HEK293T (cell line): ENCODE results near the gene CD151.

ENCODE experiments used
- CTCF ChIA-PET: fragments of 350-600 bp; formaldehyde crosslinking; extraction: SDS; loops from one replicate; lab custom pipeline; 2021; ENCODE audit warnings: antibody characterized with exemption, inconsistent platforms; lab: Yijun Ruan, JAX
- POLR2A ChIA-PET: fragments of 350-600 bp; formaldehyde crosslinking; extraction: SDS; loops from one replicate; lab custom pipeline; 2020; ENCODE audit warnings: antibody characterized with exemption, inconsistent platforms; lab: Yijun Ruan, JAX
- DNase-seq: peaks from one replicate; pipeline ENCODE4 v3.0.0; 2012; ENCODE audit warnings: mixed read lengths; ENCODE audit errors: extremely low spot score
- ARNT ChIP-seq: fragments of 450-650 bp; IDR thresholded peaks from 2 replicates; pipeline ENCODE4 v1.6.1; 2017; ENCODE audit warnings: mild to moderate bottlenecking
- BHLHE40 ChIP-seq: fragments of 450-650 bp; IDR thresholded peaks from 2 replicates; pipeline ENCODE4 v1.6.1; 2016; ENCODE audit warnings: mild to moderate bottlenecking, moderate library complexity, borderline replicate concordance
- CTBP1 ChIP-seq: fragments of 450-650 bp; IDR thresholded peaks from 2 replicates; pipeline ENCODE4 v1.6.1; 2016; ENCODE audit warnings: borderline replicate concordance
- ELF4 ChIP-seq: fragments of 450-650 bp; IDR thresholded peaks from 2 replicates; pipeline ENCODE4 v1.6.1; 2017; ENCODE audit warnings: antibody characterized with exemption
- FOXA1 ChIP-seq: fragments of 450-650 bp; IDR thresholded peaks from 2 replicates; pipeline ENCODE4 v1.6.1; 2016; ENCODE audit warnings: mild to moderate bottlenecking
- FOXK2 ChIP-seq: fragments of 450-650 bp; IDR thresholded peaks from 2 replicates; pipeline ENCODE4 v1.6.1; 2016; ENCODE audit warnings: mild to moderate bottlenecking
- FOXM1 ChIP-seq: fragments of 450-650 bp; IDR thresholded peaks from 2 replicates; pipeline ENCODE4 v1.6.1; 2017; ENCODE audit warnings: mild to moderate bottlenecking, borderline replicate concordance
- HDGF ChIP-seq: fragments of 450-650 bp; IDR thresholded peaks from 2 replicates; pipeline ENCODE4 v1.6.1; 2017; ENCODE audit warnings: antibody characterized with exemption, borderline replicate concordance
- L3MBTL2 ChIP-seq: fragments of 450-650 bp; conservative IDR thresholded peaks from 2 replicates; pipeline ENCODE4 v1.6.1; 2016; ENCODE audit warnings: mild to moderate bottlenecking
- LEF1 ChIP-seq: fragments of 450-650 bp; IDR thresholded peaks from 2 replicates; pipeline ENCODE4 v1.6.1; 2017; ENCODE audit warnings: mild to moderate bottlenecking, borderline replicate concordance
- NFRKB ChIP-seq: fragments of 450-650 bp; IDR thresholded peaks from 2 replicates; pipeline ENCODE4 v1.6.1; 2016; ENCODE audit warnings: mild to moderate bottlenecking, moderate library complexity
- SP1 ChIP-seq: fragments of 450-650 bp; IDR thresholded peaks from 2 replicates; pipeline ENCODE4 v1.6.1; 2017
- SUZ12 ChIP-seq: fragments of 450-650 bp; IDR thresholded peaks from 2 replicates; pipeline ENCODE4 v1.6.1; 2016; ENCODE audit warnings: mild to moderate bottlenecking
- TARDBP ChIP-seq: fragments of 450-650 bp; IDR thresholded peaks from 2 replicates; pipeline ENCODE4 v1.6.1; 2016
- ZNF384 ChIP-seq: fragments of 450-650 bp; IDR thresholded peaks from 2 replicates; pipeline ENCODE4 v1.6.1; 2016
- TF ChIP-seq, protein P1 (sequence below): fragments of 450-650 bp; IDR thresholded peaks from 2 replicates; pipeline ENCODE4 v1.6.1; 2016

CD151 gene

GRCh38 chr11:793556-793955 lies 39.2 kb upstream of the CD151 start:
- DNase-seq: no peak
- CTCF ChIA-PET: no interaction called here
- TF ChIP-seq ELF4 (no peak), ZNF384 (no peak), SP1 (no peak), FOXM1 (no peak), FOXK2 (no peak), LEF1 (no peak), TARDBP (no peak), SUZ12 (no peak), FOXA1 (no peak), NFRKB (no peak), BHLHE40 (no peak), HDGF (no peak), CTBP1 (no peak), L3MBTL2 (no peak), ARNT (no peak)
- TF ChIP-seq, protein P1, sequence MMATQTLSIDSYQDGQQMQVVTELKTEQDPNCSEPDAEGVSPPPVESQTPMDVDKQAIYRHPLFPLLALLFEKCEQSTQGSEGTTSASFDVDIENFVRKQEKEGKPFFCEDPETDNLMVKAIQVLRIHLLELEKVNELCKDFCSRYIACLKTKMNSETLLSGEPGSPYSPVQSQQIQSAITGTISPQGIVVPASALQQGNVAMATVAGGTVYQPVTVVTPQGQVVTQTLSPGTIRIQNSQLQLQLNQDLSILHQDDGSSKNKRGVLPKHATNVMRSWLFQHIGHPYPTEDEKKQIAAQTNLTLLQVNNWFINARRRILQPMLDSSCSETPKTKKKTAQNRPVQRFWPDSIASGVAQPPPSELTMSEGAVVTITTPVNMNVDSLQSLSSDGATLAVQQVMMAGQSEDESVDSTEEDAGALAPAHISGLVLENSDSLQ: no peak
- POLR2A ChIA-PET: interaction anchor here (0.7 to 1.2 kb wide), 4 partner anchors 10 to 26 kb away, joined by 3 read pairs; no protein-coding TSS in a partner anchor

DNA sequence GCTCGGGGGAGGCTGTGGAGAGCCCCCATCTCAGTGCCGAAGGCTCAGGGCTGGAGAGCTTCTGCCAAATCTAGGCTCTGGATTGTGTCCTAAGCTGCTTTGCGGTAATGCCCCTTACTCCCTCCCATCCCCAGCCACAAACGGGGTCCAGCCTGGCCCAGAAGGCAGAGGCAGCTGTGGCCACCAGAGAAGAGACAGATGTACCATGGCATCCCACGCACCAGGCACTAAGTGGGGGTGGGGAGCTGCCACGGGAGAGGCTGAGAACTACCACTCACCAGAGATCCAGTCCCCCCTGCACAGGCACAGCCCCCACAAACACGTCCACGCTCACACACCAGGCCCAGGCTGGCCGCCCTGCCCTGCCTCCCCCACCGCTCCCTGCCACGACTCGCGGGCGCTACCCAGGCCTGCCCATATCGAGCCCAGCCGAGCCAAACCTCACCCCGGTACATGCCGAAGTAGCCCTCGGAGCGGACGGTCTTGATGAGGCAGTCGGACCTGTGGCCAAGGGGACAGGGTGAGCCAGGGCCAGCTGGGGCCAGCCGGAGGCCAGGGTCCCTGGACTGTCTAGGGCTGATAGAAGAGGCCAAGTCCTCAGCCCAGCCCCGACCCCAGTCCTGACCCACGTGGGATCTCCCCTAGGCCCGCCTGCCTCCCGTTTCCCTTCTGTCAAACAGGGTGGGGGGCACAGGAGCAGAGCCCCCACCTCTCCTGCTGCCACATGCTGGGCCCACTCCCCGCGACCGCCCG lies 38.6 kb upstream of the CD151 start:
- DNase-seq: no peak
- ChIA-PET CTCF (no interaction called here), POLR2A (interaction anchor here (0.8 to 1.2 kb wide), 3 partner anchors 10 to 16 kb away, joined by 3 read pairs; no protein-coding TSS in a partner anchor)
- TF ChIP-seq HDGF (no peak), ARNT (no peak), BHLHE40 (no peak), CTBP1 (no peak), SUZ12 (no peak), SP1 (no peak), L3MBTL2 (no peak), NFRKB (no peak), ZNF384 (no peak)

GRCh38 chr11:794766-795633 lies 37.8 kb upstream of the CD151 start:
- no peak for TF ChIP-seq ARNT
- no peak for TF ChIP-seq SUZ12
- no peak for TF ChIP-seq SP1
- ChIA-PET POLR2A (interaction anchor here (1.8 to 2.4 kb wide), 3 partner anchors 10 to 16 kb away, joined by 8 to 12 read pairs (median 10); partner anchors contain the start of genes PIDD1 and RPLP2), CTCF (interaction anchor here (0.7 kb wide), 1 partner anchor 12 kb away, joined by 4 read pairs; no protein-coding TSS in a partner anchor)
- DNase-seq: no peak

- ChIA-PET POLR2A (interaction anchor here (1.7 to 2.4 kb wide), 6 partner anchors 9 to 23 kb away, joined by 5 to 20 read pairs (median 11); partner anchors contain the start of genes GATD1, PIDD1, PNPLA2 and RPLP2), CTCF (interaction anchor here (0.6 to 0.7 kb wide), 2 partner anchors 13 to 41 kb away, joined by 3 to 4 read pairs; no protein-coding TSS in a partner anchor)
- no peak for TF ChIP-seq FOXM1
- TF ChIP-seq BHLHE40: no peak
- TF ChIP-seq ZNF384: no peak
- no peak for TF ChIP-seq FOXA1
- TF ChIP-seq CTBP1: no peak
- no peak for TF ChIP-seq FOXK2
- TF ChIP-seq ELF4: no peak
- no peak for TF ChIP-seq ARNT
- TF ChIP-seq HDGF: no peak
- TF ChIP-seq SP1: no peak
- TF ChIP-seq, protein P1: no peak
- TF ChIP-seq SUZ12: no peak
- no peak for TF ChIP-seq LEF1
- no peak for TF ChIP-seq NFRKB
- no peak for TF ChIP-seq TARDBP
- TF ChIP-seq L3MBTL2: no peak
- DNase-seq: no peak
Measured at GRCh38 chr11:795634-796564, 36.9 kb upstream of the CD151 start.

DNA sequence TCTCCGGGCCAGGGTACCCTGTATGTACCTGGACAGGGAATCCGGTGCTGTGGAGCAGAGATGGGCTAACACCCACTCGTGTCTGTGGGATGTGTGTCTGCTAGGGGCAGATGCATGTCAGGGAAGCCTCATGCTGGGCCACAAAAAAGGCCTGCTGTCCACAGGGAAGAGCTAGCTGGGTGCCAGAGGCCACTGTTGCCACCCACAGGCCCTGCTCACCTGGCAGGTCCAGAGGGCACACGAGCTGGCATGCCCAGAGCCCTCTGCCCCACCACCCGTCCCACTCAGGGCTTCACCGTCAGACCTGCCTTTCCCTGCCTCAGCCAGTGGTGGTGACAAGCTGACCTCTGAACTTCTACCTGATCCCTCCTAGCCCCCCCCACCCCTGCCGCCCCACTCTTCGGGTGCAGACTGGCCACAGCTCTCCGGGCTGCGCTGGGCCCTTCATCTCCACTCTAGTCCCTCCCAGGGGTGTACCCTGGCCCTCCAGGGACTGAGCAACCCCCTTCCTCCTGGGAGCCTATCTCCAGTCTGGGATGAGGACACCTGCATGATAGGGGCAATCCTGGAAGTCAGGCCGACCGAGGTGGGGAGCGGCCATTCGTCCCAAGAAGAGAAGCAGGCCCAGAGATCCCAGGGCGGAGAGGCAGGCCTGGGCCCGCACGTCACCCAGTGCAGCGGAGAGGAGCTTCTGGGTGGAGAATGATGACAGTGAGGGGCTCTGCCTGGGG lies 36.0 kb upstream of the CD151 start:
- peak; percentile 30 for DNase-seq
- ChIA-PET POLR2A (interaction anchor here (1.7 to 2.4 kb wide), 6 partner anchors 8 to 22 kb away, joined by 5 to 20 read pairs (median 11); partner anchors contain the start of genes GATD1, PIDD1, PNPLA2 and RPLP2), CTCF (interaction anchor here (0.6 kb wide), 1 partner anchor 40 kb away, joined by 3 read pairs; no protein-coding TSS in a partner anchor)
- TF ChIP-seq FOXA1 (no peak), ELF4 (no peak), ARNT (no peak), CTBP1 (no peak), HDGF (no peak), SUZ12 (no peak), FOXM1 (no peak), TARDBP (no peak), ZNF384 (no peak)
- TF ChIP-seq, protein P1: no peak
